ENCODE data around the gene DOCK2. TPM values are rescaled to one million over a fixed set of nuclear protein-coding genes. Genes with fewer than 3 reads are reported as not detected.

Gene DOCK2
- total RNA-seq, 1 donor from 2014 or later, result 206 TPM

- intact Hi-C loops (cut with micrococcal nuclease), result no loop called here
- Mint-ChIP-seq H3K9me3 (no peaks in the 10 kb centered on the region), H3K4me3 (no peak overlapping the region)
Measured at GRCh38 chr5:169911448-169912212, 274.6 kb downstream of the DOCK2 start.

GRCh38 chr5:169913479-169913878, 276.4 kb downstream of the DOCK2 start:
- H3K4me1 Mint-ChIP-seq, result no peaks in the 10 kb centered on the region
- H3K9me3 Mint-ChIP-seq, result no peaks in the 10 kb centered on the region
- H3K27ac Mint-ChIP-seq, result no peak overlapping the region

More at GRCh38 chr5:169911448-169912212, 274.6 kb downstream of the DOCK2 start:
- Mint-ChIP-seq H3K27ac (no peak overlapping the region), H3K27me3 (no peaks in the 10 kb centered on the region), H3K36me3 (ENCODE audit: low read depth) (peaks cover 10% of the 10 kb centered on the region), H3K4me1 (no peaks in the 10 kb centered on the region)
- no peak for DNase-seq

GRCh38 chr5:169914766-169915165, 277.7 kb downstream of the DOCK2 start:
- no peak overlapping the region for H3K27ac Mint-ChIP-seq
- no peaks in the 10 kb centered on the region for H3K9me3 Mint-ChIP-seq
- H3K4me1 Mint-ChIP-seq, result no peaks in the 10 kb centered on the region
- intact Hi-C loops (cut with micrococcal nuclease), result no loop called here
- H3K4me3 Mint-ChIP-seq, result no peak overlapping the region
- H3K27me3 Mint-ChIP-seq, result no peaks in the 10 kb centered on the region
- DNase-seq, result no peak
- H3K36me3 Mint-ChIP-seq (ENCODE audit: low read depth), result peaks cover 16% of the 10 kb centered on the region

More at GRCh38 chr5:169913479-169913878, 276.4 kb downstream of the DOCK2 start:
- intact Hi-C loops (cut with micrococcal nuclease), result no loop called here
- no peaks in the 10 kb centered on the region for H3K27me3 Mint-ChIP-seq
- peaks cover 10% of the 10 kb centered on the region for H3K36me3 Mint-ChIP-seq (ENCODE audit: low read depth)
- H3K4me3 Mint-ChIP-seq, result no peak overlapping the region
- DNase-seq, result no peak

- Mint-ChIP-seq H3K4me1 (no peaks in the 10 kb centered on the region), H3K4me3 (no peak overlapping the region), H3K27ac (peak overlapping the region; percentile 34), H3K27me3 (no peaks in the 10 kb centered on the region), H3K9me3 (no peaks in the 10 kb centered on the region), H3K36me3 (ENCODE audit: low read depth) (peaks cover 14% of the 10 kb centered on the region)
- no peak for DNase-seq
- intact Hi-C loops (cut with micrococcal nuclease), result no loop called here
Measured at GRCh38 chr5:169917500-169917899, 280.4 kb downstream of the DOCK2 start.

GRCh38 chr5:169918228-169918627, 281.2 kb downstream of the DOCK2 start:
- H3K27me3 Mint-ChIP-seq, result no peaks in the 10 kb centered on the region
- H3K27ac Mint-ChIP-seq, result no peak overlapping the region
- H3K4me1 Mint-ChIP-seq, result no peaks in the 10 kb centered on the region
- no peak for DNase-seq
- intact Hi-C loops (cut with micrococcal nuclease), result no loop called here
- no peak overlapping the region for H3K4me3 Mint-ChIP-seq
- H3K36me3 Mint-ChIP-seq (ENCODE audit: low read depth), result peaks cover 14% of the 10 kb centered on the region
- H3K9me3 Mint-ChIP-seq, result no peaks in the 10 kb centered on the region

- H3K4me1 Mint-ChIP-seq, result peaks cover 6% of the 10 kb centered on the region
- no peaks in the 10 kb centered on the region for H3K9me3 Mint-ChIP-seq
- intact Hi-C loops (cut with micrococcal nuclease), result no loop called here
- H3K4me3 Mint-ChIP-seq, result no peak overlapping the region
- H3K27me3 Mint-ChIP-seq, result no peaks in the 10 kb centered on the region
- no peak overlapping the region for H3K27ac Mint-ChIP-seq
- no peak for DNase-seq
- H3K36me3 Mint-ChIP-seq (ENCODE audit: low read depth), result peaks cover 10% of the 10 kb centered on the region
Measured at GRCh38 chr5:169920474-169920873, 283.4 kb downstream of the DOCK2 start.

GRCh38 chr5:169921384-169921783, 284.3 kb downstream of the DOCK2 start:
- peaks cover 6% of the 10 kb centered on the region for H3K4me1 Mint-ChIP-seq
- no peaks in the 10 kb centered on the region for H3K27me3 Mint-ChIP-seq
- H3K36me3 Mint-ChIP-seq (ENCODE audit: low read depth), result peaks cover 6% of the 10 kb centered on the region
- no peaks in the 10 kb centered on the region for H3K9me3 Mint-ChIP-seq
- intact Hi-C loops (cut with micrococcal nuclease), result no loop called here
- H3K27ac Mint-ChIP-seq, result no peak overlapping the region
- no peak overlapping the region for H3K4me3 Mint-ChIP-seq
- DNase-seq, result no peak

GRCh38 chr5:169921949-169922348, 284.9 kb downstream of the DOCK2 start:
- Mint-ChIP-seq H3K27me3 (no peaks in the 10 kb centered on the region), H3K4me1 (peaks cover 6% of the 10 kb centered on the region), H3K4me3 (no peak overlapping the region), H3K27ac (no peak overlapping the region), H3K36me3 (ENCODE audit: low read depth) (peaks cover 9% of the 10 kb centered on the region), H3K9me3 (no peaks in the 10 kb centered on the region)
- no peak for DNase-seq
- intact Hi-C loops (cut with micrococcal nuclease), result no loop called here

- H3K4me3 Mint-ChIP-seq, result no peak overlapping the region
- no peaks in the 10 kb centered on the region for H3K9me3 Mint-ChIP-seq
Measured at GRCh38 chr5:169922474-169922873, 285.4 kb downstream of the DOCK2 start.

GRCh38 chr5:169923988-169924387, 286.9 kb downstream of the DOCK2 start:
- Mint-ChIP-seq H3K27ac (no peak overlapping the region), H3K4me1 (peaks cover 8% of the 10 kb centered on the region), H3K27me3 (no peaks in the 10 kb centered on the region), H3K9me3 (no peaks in the 10 kb centered on the region), H3K36me3 (ENCODE audit: low read depth) (peaks cover 17% of the 10 kb centered on the region), H3K4me3 (no peak overlapping the region)
- no peak for DNase-seq
- intact Hi-C loops (cut with micrococcal nuclease), result no loop called here

More at GRCh38 chr5:169922474-169922873, 285.4 kb downstream of the DOCK2 start:
- Mint-ChIP-seq H3K27ac (no peak overlapping the region), H3K36me3 (ENCODE audit: low read depth) (peaks cover 12% of the 10 kb centered on the region), H3K4me1 (peaks cover 6% of the 10 kb centered on the region), H3K27me3 (no peaks in the 10 kb centered on the region)
- intact Hi-C loops (cut with micrococcal nuclease), result no loop called here
- DNase-seq, result no peak

GRCh38 chr5:169933127-169933526, 296.1 kb downstream of the DOCK2 start:
- Mint-ChIP-seq H3K27ac (no peak overlapping the region), H3K4me1 (peaks cover 24% of the 10 kb centered on the region), H3K4me3 (no peak overlapping the region), H3K27me3 (no peaks in the 10 kb centered on the region), H3K9me3 (no peaks in the 10 kb centered on the region), H3K36me3 (ENCODE audit: low read depth) (peaks cover 31% of the 10 kb centered on the region)
- intact Hi-C loops (cut with micrococcal nuclease), result no loop called here
- DNase-seq, result no peak

- Mint-ChIP-seq H3K9me3 (no peaks in the 10 kb centered on the region), H3K4me3 (no peak overlapping the region), H3K27ac (no peak overlapping the region), H3K27me3 (no peaks in the 10 kb centered on the region), H3K4me1 (peaks cover 22% of the 10 kb centered on the region), H3K36me3 (ENCODE audit: low read depth) (peaks cover 28% of the 10 kb centered on the region)
- no peak for DNase-seq
- intact Hi-C loops (cut with micrococcal nuclease), result no loop called here
Measured at GRCh38 chr5:169933616-169934015, 296.5 kb downstream of the DOCK2 start.

- Mint-ChIP-seq H3K4me3 (no peak overlapping the region), H3K9me3 (no peaks in the 10 kb centered on the region), H3K27me3 (no peaks in the 10 kb centered on the region), H3K27ac (peak overlapping the region; percentile 0), H3K4me1 (peaks cover 22% of the 10 kb centered on the region), H3K36me3 (ENCODE audit: low read depth) (peaks cover 26% of the 10 kb centered on the region)
- intact Hi-C loops (cut with micrococcal nuclease), result no loop called here
- DNase-seq, result no peak
Measured at GRCh38 chr5:169934990-169935389, 297.9 kb downstream of the DOCK2 start.

GRCh38 chr5:169935762-169936161, 298.7 kb downstream of the DOCK2 start:
- no peak for DNase-seq
- Mint-ChIP-seq H3K27me3 (no peaks in the 10 kb centered on the region), H3K9me3 (no peaks in the 10 kb centered on the region), H3K36me3 (ENCODE audit: low read depth) (peaks cover 25% of the 10 kb centered on the region), H3K4me3 (no peak overlapping the region), H3K4me1 (peaks cover 22% of the 10 kb centered on the region), H3K27ac (no peak overlapping the region)
- intact Hi-C loops (cut with micrococcal nuclease), result no loop called here

GRCh38 chr5:169938439-169938838, 301.4 kb downstream of the DOCK2 start:
- intact Hi-C loops (cut with micrococcal nuclease), result no loop called here
- H3K4me3 Mint-ChIP-seq, result no peak overlapping the region
- no peaks in the 10 kb centered on the region for H3K9me3 Mint-ChIP-seq
- DNase-seq, result no peak
- H3K27ac Mint-ChIP-seq, result no peak overlapping the region
- peaks cover 12% of the 10 kb centered on the region for H3K36me3 Mint-ChIP-seq (ENCODE audit: low read depth)
- H3K4me1 Mint-ChIP-seq, result peaks cover 23% of the 10 kb centered on the region
- H3K27me3 Mint-ChIP-seq, result no peaks in the 10 kb centered on the region
